Neuronal stem cell (in vitro differentiated cells): ENCODE results near the gene UNC13A.

Experiments used
- DNase-seq: peaks from one replicate; pipeline ENCODE4 v3.0.0-alpha.2; 2013; ENCODE audit warnings: low spot score
- H2AFZ ChIP-seq: one replicate; pipeline ENCODE4 v1.6.1; 2013; ENCODE audit warnings: mild to moderate bottlenecking, low read length, inconsistent platforms
- H2AK5ac ChIP-seq: 2 replicates; pipeline ENCODE4 v1.6.1; 2013; ENCODE audit warnings: low read depth, mild to moderate bottlenecking, inconsistent platforms, low read length, moderate library complexity, mixed read lengths
- H2BK120ac ChIP-seq: 2 replicates; pipeline ENCODE4 v1.6.1; 2013; ENCODE audit warnings: low read depth, mild to moderate bottlenecking, inconsistent platforms, low read length, moderate library complexity, mixed read lengths
- H2BK12ac ChIP-seq: one replicate; pipeline ENCODE4 v1.6.1; 2013; ENCODE audit warnings: low read length, inconsistent platforms
- H2BK15ac ChIP-seq: 2 replicates; pipeline ENCODE4 v1.6.1; 2013; ENCODE audit warnings: mild to moderate bottlenecking, low read length, inconsistent platforms, mixed read lengths
- H2BK5ac ChIP-seq: one replicate; pipeline ENCODE4 v1.6.1; 2013; ENCODE audit warnings: inconsistent platforms, mild to moderate bottlenecking, low read length, moderate library complexity
- H3K14ac ChIP-seq: one replicate; pipeline ENCODE4 v1.6.1; 2013; ENCODE audit warnings: low read length, inconsistent platforms
- H3K18ac ChIP-seq: 2 replicates; pipeline ENCODE4 v1.6.1; 2013; ENCODE audit warnings: low read length, inconsistent platforms
- H3K23ac ChIP-seq: 2 replicates; pipeline ENCODE4 v1.6.1; 2013; ENCODE audit warnings: low read depth, mild to moderate bottlenecking, mixed read lengths, low read length, inconsistent platforms; ENCODE audit not compliant: poor library complexity
- H3K27ac ChIP-seq: replicated peaks from 3 replicates; pipeline ENCODE4 v1.5.1; 2013; ENCODE audit warnings: low read length, inconsistent platforms
- H3K27me3 ChIP-seq, 3 experiments: 2 replicates each; pipeline ENCODE4 v1.6.1; 2013; ENCODE audit warnings: low read length in 3 of 3, mild to moderate bottlenecking in 2 of 3, inconsistent platforms in 1 of 3, low read depth in 1 of 3, mixed read lengths in 1 of 3, moderate library complexity in 1 of 3; ENCODE audit not compliant: control insufficient read depth in 3 of 3, insufficient read depth in 3 of 3
- H3K36me3 ChIP-seq, 2 donors: replicated peaks in 1 of 2; 2 replicates each; pipeline ENCODE4 v1.6.1; 2013; ENCODE audit warnings: low read length in 2 of 2; ENCODE audit not compliant: control insufficient read depth in 2 of 2, insufficient read depth in 2 of 2
- H3K4ac ChIP-seq: 2 replicates; pipeline ENCODE4 v1.6.1; 2013; ENCODE audit warnings: inconsistent platforms, mild to moderate bottlenecking, low read length, moderate library complexity
- H3K4me1 ChIP-seq, 2 donors: 1 replicate in 1 of 2; 2 replicates in 1 of 2; pipeline ENCODE4 v1.6.1; 2013; ENCODE audit warnings: low read length in 2 of 2, low read depth in 1 of 2; ENCODE audit not compliant: control insufficient read depth in 2 of 2, insufficient read depth in 1 of 2
- H3K4me2 ChIP-seq: one replicate; pipeline ENCODE4 v1.6.1; 2013; ENCODE audit warnings: mild to moderate bottlenecking, low read length, inconsistent platforms; ENCODE audit not compliant: insufficient read depth, poor library complexity, severe bottlenecking
- H3K4me3 ChIP-seq, 2 donors: 2 replicates each; pipeline ENCODE4 v1.5.1; 2013; ENCODE audit warnings: low read length in 2 of 2, mild to moderate bottlenecking in 2 of 2, inconsistent platforms in 1 of 2, moderate library complexity in 1 of 2
- H3K79me1 ChIP-seq: one replicate; pipeline ENCODE4 v1.6.1; 2013; ENCODE audit warnings: low read depth, mild to moderate bottlenecking, inconsistent platforms, low read length, moderate library complexity
- H3K9ac ChIP-seq: one replicate; pipeline ENCODE4 v1.6.1; 2013; ENCODE audit warnings: mild to moderate bottlenecking, low read depth, low read length, inconsistent platforms; ENCODE audit not compliant: poor library complexity
- H3K9me3 ChIP-seq, 2 donors: replicated peaks in 1 of 2; 2 replicates each; pipeline versions ENCODE3 to v1.6.1; 2013; ENCODE audit warnings: low read length in 2 of 2, mild to moderate bottlenecking in 2 of 2, inconsistent platforms in 1 of 2, low read depth in 1 of 2, mixed read lengths in 1 of 2, moderate library complexity in 1 of 2; ENCODE audit not compliant: control insufficient read depth in 2 of 2, insufficient read depth in 1 of 2
- H4K8ac ChIP-seq: one replicate; pipeline ENCODE4 v1.6.1; 2013; ENCODE audit warnings: low read depth, mild to moderate bottlenecking, inconsistent platforms, low read length, moderate library complexity
- H4K91ac ChIP-seq: one replicate; pipeline ENCODE4 v1.6.1; 2013; ENCODE audit warnings: low read length, low read depth, mild to moderate bottlenecking, inconsistent platforms; ENCODE audit not compliant: poor library complexity
- WGBS, 2 donors: extraction: QIAGEN DNeasy Blood & Tissue Kit; methylation state at CpG; one replicate each; pipeline ENCODE4 v1.1.7; 2013; ENCODE audit warnings: missing lambda C conversion rate in 2 of 2, mixed read lengths in 1 of 2; ENCODE audit not compliant: insufficient read length in 2 of 2, insufficient replicate concordance in 1 of 2; ENCODE audit errors: extremely low coverage in 2 of 2; 5-methylcytosine and 5-hydroxymethylcytosine counted together

Gene UNC13A

GRCh38 chr19:17627161-17627560 is 61.0 kb downstream of the UNC13A start:
- DNase-seq = no peak
- H2BK12ac ChIP-seq = no peak overlapping the region
- no peak overlapping the region for H4K8ac ChIP-seq

GRCh38 chr19:17626456-17627015 is 61.6 kb downstream of the UNC13A start:
- no peak overlapping the region for H2BK15ac ChIP-seq
- H2AFZ ChIP-seq = no peak overlapping the region
- no peak overlapping the region for H2BK5ac ChIP-seq
- H3K27ac ChIP-seq = no peak overlapping the region
- H3K79me1 ChIP-seq = no peaks in the 10 kb centered on the region
- peaks cover 0 to 14% of the 10 kb centered on the region in 2 donors for H3K36me3 ChIP-seq
- H3K27me3 ChIP-seq = no peaks in the 10 kb centered on the region
- no peak overlapping the region for H2AK5ac ChIP-seq
- H3K23ac ChIP-seq = no peak overlapping the region
- DNase-seq = no peak
- H3K18ac ChIP-seq = peak overlapping the region; percentile 52
- WGBS, 2 donors = no CpG with 5 or more reads among the region's 12 CpGs
- no peak overlapping the region for H3K4me3 ChIP-seq
- no peaks in the 10 kb centered on the region for H3K4me1 ChIP-seq
- H2BK120ac ChIP-seq = no peak overlapping the region
- peak overlapping the region; percentile 86 for H3K4ac ChIP-seq
- no peak overlapping the region for H4K8ac ChIP-seq
- H3K4me2 ChIP-seq = no peak overlapping the region
- H2BK12ac ChIP-seq = peak overlapping the region; percentile 91
- peaks cover 0 to 12% of the 10 kb centered on the region in 2 donors for H3K9me3 ChIP-seq
- H3K14ac ChIP-seq = peak overlapping the region; percentile 76
- H3K9ac ChIP-seq = peak overlapping the region; percentile 13
- no peak overlapping the region for H4K91ac ChIP-seq

More at GRCh38 chr19:17627161-17627560, 61.0 kb downstream of the UNC13A start:
- no peak overlapping the region for H3K9ac ChIP-seq
- H3K27ac ChIP-seq = no peak overlapping the region
- H3K79me1 ChIP-seq = no peaks in the 10 kb centered on the region
- no peak overlapping the region for H2AFZ ChIP-seq
- no peak overlapping the region for H3K14ac ChIP-seq
- H2AK5ac ChIP-seq = no peak overlapping the region
- no peak overlapping the region for H2BK120ac ChIP-seq
- no peak overlapping the region for H2BK15ac ChIP-seq
- no peak overlapping the region for H2BK5ac ChIP-seq
- WGBS, 2 donors = no CpG with 5 or more reads among the region's 3 CpGs
- peaks cover 0 to 13% of the 10 kb centered on the region in 2 donors for H3K36me3 ChIP-seq
- no peaks in the 10 kb centered on the region for H3K27me3 ChIP-seq
- H3K4me2 ChIP-seq = no peak overlapping the region
- H3K4ac ChIP-seq = no peak overlapping the region
- H4K91ac ChIP-seq = no peak overlapping the region
- peaks cover 0 to 6% of the 10 kb centered on the region in 2 donors for H3K9me3 ChIP-seq
- H3K4me1 ChIP-seq = no peaks in the 10 kb centered on the region
- H3K4me3 ChIP-seq = no peak overlapping the region
- H3K18ac ChIP-seq = no peak overlapping the region
- H3K23ac ChIP-seq = no peak overlapping the region

- no peak for DNase-seq
- Histone ChIP-seq H3K14ac (no peak overlapping the region), H3K27ac (no peak overlapping the region), H3K9me3 (peaks cover 0 to 17% of the 10 kb centered on the region in 2 donors), H2BK120ac (no peak overlapping the region), H3K4me1 (no peaks in the 10 kb centered on the region), H3K79me1 (no peaks in the 10 kb centered on the region), H2BK5ac (no peak overlapping the region), H3K18ac (no peak overlapping the region), H3K4me2 (no peak overlapping the region), H2AFZ (no peak overlapping the region), H4K8ac (no peak overlapping the region), H3K9ac (no peak overlapping the region), H3K4me3 (no peak overlapping the region), H2AK5ac (no peak overlapping the region), H2BK15ac (no peak overlapping the region), H3K23ac (no peak overlapping the region), H3K27me3 (no peaks in the 10 kb centered on the region), H3K36me3 (peaks cover 0 to 14% of the 10 kb centered on the region in 2 donors), H2BK12ac (no peak overlapping the region), H3K4ac (no peak overlapping the region), H4K91ac (no peak overlapping the region)
- 100% methylated on average over 2 of the region's 2 CpGs for WGBS, 2 donors
These were observed 62.2 kb downstream of the UNC13A start for GRCh38 chr19:17625980-17626379.

- no peak overlapping the region for H3K18ac ChIP-seq
- no peak overlapping the region for H3K4ac ChIP-seq
- H3K79me1 ChIP-seq = no peaks in the 10 kb centered on the region
- no peak overlapping the region for H2AFZ ChIP-seq
- H3K4me3 ChIP-seq = no peak overlapping the region
- no peak overlapping the region for H2BK15ac ChIP-seq
- no peak for DNase-seq
- no peak overlapping the region for H4K8ac ChIP-seq
- no peak overlapping the region for H3K27ac ChIP-seq
- no peak overlapping the region for H3K14ac ChIP-seq
- WGBS, 2 donors = no CpG with 5 or more reads among the region's 1 CpG
- H2AK5ac ChIP-seq = no peak overlapping the region
- no peak overlapping the region for H2BK120ac ChIP-seq
- H2BK12ac ChIP-seq = no peak overlapping the region
- H3K36me3 ChIP-seq = peaks cover 0 to 14% of the 10 kb centered on the region in 2 donors
- H4K91ac ChIP-seq = no peak overlapping the region
- H3K4me1 ChIP-seq = no peaks in the 10 kb centered on the region
- no peak overlapping the region for H3K9ac ChIP-seq
- no peak overlapping the region for H3K4me2 ChIP-seq
- H3K27me3 ChIP-seq = no peaks in the 10 kb centered on the region
- H3K9me3 ChIP-seq = peaks cover 0 to 17% of the 10 kb centered on the region in 2 donors
- H3K23ac ChIP-seq = no peak overlapping the region
- H2BK5ac ChIP-seq = no peak overlapping the region
These were observed 63.1 kb downstream of the UNC13A start for GRCh38 chr19:17625043-17625442.
